Stomach (tissue), 9 donors: ENCODE data around the gene RAMACL. TPM values are rescaled to one million over a fixed set of nuclear protein-coding genes. Genes with fewer than 3 reads are reported as not detected.
A peak's percentile ranks its signal among the peaks of the same experiment; 100 is the strongest.

ENCODE experiments used
- DNase-seq, 2 donors: peaks; one replicate each; pipeline versions ENCODE4 v3.0.0 to v3.0.0-alpha.2; 2013 to 2019
- H3K27ac ChIP-seq, 5 donors: fragments of 200-600 bp in 4 of 5; sonication (generic) in 4 of 5; one replicate each; pipeline ENCODE4 v1.5.1; 2013 to 2019; ENCODE audit warnings: mild to moderate bottlenecking in 1 of 5, moderate library complexity in 1 of 5
- H3K27me3 ChIP-seq, 3 donors: fragments of 200-600 bp; sonication (generic); one replicate each; pipeline ENCODE4 v1.5.1; 2017 to 2019; ENCODE audit warnings: mixed run types in 1 of 3
- H3K36me3 ChIP-seq, 4 donors: fragments of 200-600 bp; sonication (generic); 1 replicate in 3 of 4; 2 replicates in 1 of 4; pipeline ENCODE4 v1.5.1; 2016 to 2019
- H3K4me1 ChIP-seq, 4 donors: fragments of 200-600 bp; sonication (generic); one replicate each; pipeline ENCODE4 v1.5.1; 2016 to 2019
- H3K4me3 ChIP-seq, 4 donors: fragments of 200-600 bp; sonication (generic) in 3 of 4; one replicate each; pipeline ENCODE4 v1.5.1; 2016 to 2019; ENCODE audit warnings: mild to moderate bottlenecking in 1 of 4
- H3K9me3 ChIP-seq, 4 donors: fragments of 200-600 bp; sonication (generic); one replicate each; pipeline ENCODE4 v1.5.1; 2016 to 2019
- EP300 ChIP-seq: sonication (generic); formaldehyde crosslinking; IDR thresholded peaks from one replicate; pipeline ENCODE4 v1.6.1; 2017; ENCODE audit warnings: antibody characterized with exemption
- POLR2A ChIP-seq, 4 donors: fragments of 450-650 bp; IDR thresholded peaks; one replicate each; pipeline ENCODE4 v1.6.1; 2016; ENCODE audit warnings: antibody characterized with exemption in 4 of 4, control low read depth in 2 of 4, mild to moderate bottlenecking in 1 of 4, moderate library complexity in 1 of 4
- POLR2AphosphoS5 ChIP-seq, 3 donors: sonication (generic); formaldehyde crosslinking; IDR thresholded peaks; one replicate each; pipeline ENCODE4 v1.6.1; 2016; ENCODE audit warnings: antibody characterized with exemption in 3 of 3
- WGBS, 5 donors: extraction: QIAGEN DNeasy Blood & Tissue Kit in 3 of 5; methylation state at CpG; one replicate each; pipeline versions ENCODE4 v1.1.5 to v1.1.7; 2013 to 2018; 5-methylcytosine and 5-hydroxymethylcytosine counted together
- intact Hi-C: fragments of 100-400 bp; cut with DNase I; formaldehyde crosslinking; loops from one replicate; pipeline ENCODE4 v1.15.1; 2023; ENCODE audit warnings: low total_unique reads
- polyA plus RNA-seq, 3 donors: library from polyadenylated mRNA; stranded (reverse); fragments of 200-250 nt; gene quantifications; one replicate each; pipeline ENCODE4 v1.2.3, GENCODE V29; 2013
- total RNA-seq, 5 donors: library from RNA; depleted of rRNA; stranded (reverse); fragments of >200 nt; gene quantifications; one replicate each; pipeline versions ENCODE4 v1.1.0 to v1.2.3, GENCODE V29; 2014 to 2016
- TF ChIP-seq, protein P1 (sequence below), 7 experiments: fragments of 450-650 bp in 4 of 7; fragments of 200-600 bp in 3 of 7; sonication (generic) in 3 of 7; IDR thresholded peaks; one replicate each; pipeline ENCODE4 v1.5.1; 2016 to 2019; ENCODE audit warnings: antibody characterized with exemption in 7 of 7, control low read depth in 2 of 7, mild to moderate bottlenecking in 1 of 7
- donor health status: healthy with polysubstance abuse.
- donor health status: Bipolar disorder and iron deficiency.
- donor health status: healthy.

Gene RAMACL
- total and polyA plus RNA-seq, 8 donors, result 0.25 to 9.0 (median 3.5) TPM; not detected in 3

DNA sequence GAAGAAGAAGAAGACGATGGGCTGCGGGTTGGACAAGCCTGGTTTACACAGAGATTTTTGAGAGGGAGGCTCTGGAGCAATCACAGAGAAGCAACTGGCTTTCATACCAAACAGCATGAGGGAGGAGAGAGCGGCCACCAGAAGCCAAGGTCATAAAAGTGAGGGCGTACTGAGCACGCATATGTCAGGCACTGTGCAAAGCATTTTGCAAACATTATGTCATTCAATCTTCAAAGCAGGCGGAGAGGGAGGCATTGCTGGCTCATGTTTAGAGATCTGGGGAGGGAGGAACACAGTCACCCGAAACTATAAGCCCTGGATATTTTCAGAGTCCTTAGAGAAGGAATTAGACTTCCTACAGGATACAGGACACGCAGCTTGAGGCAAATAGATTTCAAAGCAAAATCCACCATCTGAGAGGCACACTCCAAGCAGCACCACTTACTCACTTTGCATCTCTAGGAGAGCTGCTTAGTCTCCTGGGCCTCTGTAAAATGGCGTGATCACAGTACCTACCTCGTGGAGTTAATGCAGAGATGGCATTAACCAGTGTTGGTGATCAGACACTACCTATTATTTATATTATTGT lies 24.6 kb downstream of the RAMACL start:
- Histone ChIP-seq H3K27me3 (no peaks in the 10 kb centered on the region), H3K4me1 (peaks cover 0 to 17% (median 6%) of the 10 kb centered on the region in 4 donors), H3K4me3 (no peak overlapping the region), H3K36me3 (peaks cover 0 to 9% (median 2%) of the 10 kb centered on the region in 4 donors), H3K9me3 (no peaks in the 10 kb centered on the region), H3K27ac (peak overlapping the region in 1 of 5 donors; percentile 15)
- no peak for TF ChIP-seq POLR2AphosphoS5 (IDR thresholded peaks at IDR 0.05)
- TF ChIP-seq EP300, result no peak
- no peak for TF ChIP-seq POLR2A (IDR thresholded peaks at IDR 0.05)
- TF ChIP-seq, protein P1, sequence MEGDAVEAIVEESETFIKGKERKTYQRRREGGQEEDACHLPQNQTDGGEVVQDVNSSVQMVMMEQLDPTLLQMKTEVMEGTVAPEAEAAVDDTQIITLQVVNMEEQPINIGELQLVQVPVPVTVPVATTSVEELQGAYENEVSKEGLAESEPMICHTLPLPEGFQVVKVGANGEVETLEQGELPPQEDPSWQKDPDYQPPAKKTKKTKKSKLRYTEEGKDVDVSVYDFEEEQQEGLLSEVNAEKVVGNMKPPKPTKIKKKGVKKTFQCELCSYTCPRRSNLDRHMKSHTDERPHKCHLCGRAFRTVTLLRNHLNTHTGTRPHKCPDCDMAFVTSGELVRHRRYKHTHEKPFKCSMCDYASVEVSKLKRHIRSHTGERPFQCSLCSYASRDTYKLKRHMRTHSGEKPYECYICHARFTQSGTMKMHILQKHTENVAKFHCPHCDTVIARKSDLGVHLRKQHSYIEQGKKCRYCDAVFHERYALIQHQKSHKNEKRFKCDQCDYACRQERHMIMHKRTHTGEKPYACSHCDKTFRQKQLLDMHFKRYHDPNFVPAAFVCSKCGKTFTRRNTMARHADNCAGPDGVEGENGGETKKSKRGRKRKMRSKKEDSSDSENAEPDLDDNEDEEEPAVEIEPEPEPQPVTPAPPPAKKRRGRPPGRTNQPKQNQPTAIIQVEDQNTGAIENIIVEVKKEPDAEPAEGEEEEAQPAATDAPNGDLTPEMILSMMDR (IDR thresholded peaks at IDR 0.05), result no peak
- intact Hi-C loops, result no loop called here
- peak in 1 of 2 donors; percentile 35 for DNase-seq
- 65 to 85% (median 76%) methylated on average over 10 of the region's 10 CpGs for WGBS, 5 donors

DNA sequence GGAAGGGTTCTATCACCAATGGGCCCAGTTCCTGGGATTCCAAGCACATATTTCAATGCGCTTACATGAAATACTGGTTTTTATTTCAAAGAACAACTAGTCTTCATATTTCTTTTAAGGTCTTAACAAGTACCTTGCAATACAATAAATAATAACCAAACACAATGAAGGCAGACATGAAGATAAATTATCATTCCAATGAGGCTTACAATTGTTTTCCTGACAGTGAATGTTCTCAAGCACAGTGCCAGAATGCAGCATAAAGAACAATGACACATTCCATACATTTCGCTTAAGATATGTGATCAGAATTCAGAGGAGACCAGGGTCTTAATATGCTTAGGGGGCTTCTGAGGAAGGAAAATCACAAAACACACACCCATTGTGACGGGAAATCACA lies 26.3 kb downstream of the RAMACL start:
- Histone ChIP-seq H3K9me3 (no peaks in the 10 kb centered on the region), H3K27me3 (no peaks in the 10 kb centered on the region), H3K4me3 (no peak overlapping the region), H3K4me1 (peaks cover 8 to 30% (median 17%) of the 10 kb centered on the region in 4 donors), H3K27ac (no peak overlapping the region), H3K36me3 (peaks cover 0 to 9% (median 2%) of the 10 kb centered on the region in 4 donors)
- no peak for DNase-seq
- WGBS, 5 donors, result 94 to 99% (median 96%) methylated on average over 3 of the region's 3 CpGs
- TF ChIP-seq, protein P1 (IDR thresholded peaks at IDR 0.05), result no peak
- TF ChIP-seq POLR2AphosphoS5 (IDR thresholded peaks at IDR 0.05) (no peak), EP300 (no peak), POLR2A (IDR thresholded peaks at IDR 0.05) (no peak)
- intact Hi-C loops, result no loop called here

DNA sequence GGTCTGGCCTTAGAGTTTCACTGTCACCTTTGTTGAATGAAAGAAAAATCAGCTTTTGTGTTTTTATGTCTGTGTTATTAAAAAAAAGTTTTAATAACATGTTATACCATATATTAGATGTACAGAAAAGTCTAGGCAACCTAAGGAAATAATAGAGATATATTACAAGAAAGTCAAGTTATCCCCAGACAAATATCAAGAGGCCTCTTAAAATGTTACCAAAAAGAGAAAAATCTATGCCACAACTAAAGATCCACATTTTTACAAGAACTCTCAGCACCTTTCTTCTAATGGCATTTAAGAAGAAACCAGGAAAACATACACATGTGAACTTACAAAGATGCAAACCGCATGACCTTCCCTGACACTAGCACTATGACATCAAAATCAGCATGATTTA lies 26.8 kb downstream of the RAMACL start:
- H3K9me3 ChIP-seq, result no peaks in the 10 kb centered on the region
- peaks cover 0 to 9% (median under 1%) of the 10 kb centered on the region in 4 donors for H3K36me3 ChIP-seq
- no peak overlapping the region for H3K27ac ChIP-seq
- no peak for DNase-seq
- TF ChIP-seq EP300 (no peak), POLR2A (IDR thresholded peaks at IDR 0.05) (no peak), POLR2AphosphoS5 (IDR thresholded peaks at IDR 0.05) (no peak)
- TF ChIP-seq, protein P1 (IDR thresholded peaks at IDR 0.05), result no peak
- H3K27me3 ChIP-seq, result no peaks in the 10 kb centered on the region
- intact Hi-C loops, result no loop called here
- 88 to 100% (median 95%) methylated on average over 1 of the region's 1 CpG for WGBS, 5 donors
- H3K4me3 ChIP-seq, result no peak overlapping the region
- peaks cover 8 to 36% (median 19%) of the 10 kb centered on the region in 4 donors for H3K4me1 ChIP-seq

DNA sequence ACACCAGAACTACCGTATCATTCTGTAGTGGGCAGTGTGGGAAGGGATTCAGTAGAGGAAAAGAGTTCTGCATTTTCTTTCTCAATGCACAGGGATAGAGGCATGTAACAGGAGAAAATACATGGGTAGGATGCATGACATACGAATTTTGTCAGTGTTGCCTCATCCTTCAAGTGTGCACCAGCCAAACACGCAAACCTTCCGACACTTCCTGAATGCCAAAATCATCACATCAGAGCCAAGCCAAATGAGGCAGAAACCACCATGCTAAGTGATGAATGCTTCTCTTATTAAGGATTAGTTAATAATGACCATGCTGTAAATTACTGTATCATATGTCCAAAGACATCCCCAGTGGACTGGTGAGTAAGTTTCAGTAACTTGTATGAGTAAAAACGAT lies 27.3 kb downstream of the RAMACL start:
- peaks cover 0 to 9% (median 0%) of the 10 kb centered on the region in 4 donors for H3K36me3 ChIP-seq
- 89 to 93% (median 93%) methylated on average over 5 of the region's 5 CpGs for WGBS, 5 donors
- no peak overlapping the region for H3K27ac ChIP-seq
- no peaks in the 10 kb centered on the region for H3K9me3 ChIP-seq
- TF ChIP-seq POLR2AphosphoS5 (IDR thresholded peaks at IDR 0.05) (no peak), EP300 (no peak), POLR2A (IDR thresholded peaks at IDR 0.05) (no peak)
- TF ChIP-seq, protein P1 (IDR thresholded peaks at IDR 0.05), result no peak
- H3K4me3 ChIP-seq, result no peak overlapping the region
- no peaks in the 10 kb centered on the region for H3K27me3 ChIP-seq
- peaks cover 8 to 41% (median 21%) of the 10 kb centered on the region in 4 donors for H3K4me1 ChIP-seq
- intact Hi-C loops, result no loop called here
- DNase-seq, result no peak
